Astrocyte of the spinal cord (primary cell): ENCODE data around the gene MACROD2.

Source experiments
- DNase-seq: peaks from one replicate; pipeline ENCODE4 v3.0.0; 2011; ENCODE audit warnings: low read depth, low spot score
- H3K4me3 ChIP-seq: 2 replicates; pipeline ENCODE4 v1.5.1; 2011; ENCODE audit warnings: low read depth, mild to moderate bottlenecking, low read length, moderate library complexity
- CTCF ChIP-seq: IDR thresholded peaks from 2 replicates; pipeline ENCODE4 v1.5.1; 2012; ENCODE audit warnings: low read depth, mild to moderate bottlenecking, low read length, inconsistent platforms
- in situ Hi-C: cut with HindIII; loops from 2 replicates; pipeline ENCODE4 v1.10.0; 2017; ENCODE audit warnings: low sequenced_read_pairs

The MACROD2 gene

DNA sequence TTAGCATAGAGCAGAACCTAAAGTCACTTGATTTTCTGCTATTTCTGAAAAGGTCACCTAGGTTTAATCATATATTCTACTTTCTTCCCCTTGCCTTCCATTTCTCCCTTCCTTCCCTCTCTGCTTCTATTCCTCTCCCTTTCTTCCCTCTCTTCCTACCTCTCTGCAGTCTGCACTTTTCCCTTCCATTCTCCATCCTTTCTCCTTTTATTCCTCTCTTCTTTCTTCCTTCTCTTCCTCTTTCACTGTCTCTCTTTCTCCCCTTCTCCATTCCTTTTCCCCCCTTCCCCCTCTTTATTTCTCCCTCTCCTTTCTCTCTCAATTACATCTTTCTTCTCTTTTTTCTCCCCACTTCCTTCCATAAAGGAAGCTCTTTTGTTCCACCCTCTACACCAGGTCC lies 1391.9 kb downstream of the MACROD2 start:
- H3K4me3 ChIP-seq, result no peak overlapping the region
- in situ Hi-C loops, result no loop called here
- DNase-seq, result no peak
- TF ChIP-seq CTCF, result no peak

- in situ Hi-C loops, result no loop called here
Measured at GRCh38 chr20:15395457-15395856, 1400.1 kb downstream of the MACROD2 start.

GRCh38 chr20:15396026-15396425 lies 1400.7 kb downstream of the MACROD2 start:
- no peak overlapping the region for H3K4me3 ChIP-seq
- no peak for DNase-seq
- in situ Hi-C loops, result no loop called here
- no peak for TF ChIP-seq CTCF

More at GRCh38 chr20:15395457-15395856, 1400.1 kb downstream of the MACROD2 start:
- TF ChIP-seq CTCF, result no peak
- H3K4me3 ChIP-seq, result no peak overlapping the region
- no peak for DNase-seq

GRCh38 chr20:15396900-15397299 lies 1401.6 kb downstream of the MACROD2 start:
- no peak for DNase-seq
- no peak overlapping the region for H3K4me3 ChIP-seq
- in situ Hi-C loops, result no loop called here
- no peak for TF ChIP-seq CTCF

GRCh38 chr20:15399781-15400180 lies 1404.5 kb downstream of the MACROD2 start:
- no peak for TF ChIP-seq CTCF
- no peak for DNase-seq
- H3K4me3 ChIP-seq, result no peak overlapping the region
- in situ Hi-C loops, result no loop called here

DNA sequence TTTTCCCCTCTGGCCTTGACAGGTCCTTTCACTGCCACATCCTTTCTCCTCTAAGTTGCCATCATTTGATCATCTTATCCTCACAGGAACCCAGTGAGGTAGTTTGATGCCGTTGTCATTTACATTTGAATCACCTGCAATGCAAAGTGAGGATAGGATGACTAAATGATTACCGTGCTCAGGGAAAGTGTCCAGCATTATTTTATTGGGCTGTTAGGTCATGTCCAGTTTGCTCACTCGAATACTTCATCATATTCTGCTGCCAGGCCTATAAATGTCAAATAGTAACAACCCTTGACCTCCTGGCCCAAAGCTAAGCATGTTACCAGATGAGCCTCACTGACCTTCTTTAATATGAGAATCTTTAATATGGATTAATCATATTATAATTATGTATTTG lies 1410.8 kb downstream of the MACROD2 start:
- in situ Hi-C loops, result no loop called here
- H3K4me3 ChIP-seq, result no peak overlapping the region
- no peak for DNase-seq
- no peak for TF ChIP-seq CTCF

- H3K4me3 ChIP-seq, result no peak overlapping the region
- in situ Hi-C loops, result no loop called here
- no peak for DNase-seq
- TF ChIP-seq CTCF, result no peak
Measured at GRCh38 chr20:15411781-15412180, 1416.5 kb downstream of the MACROD2 start.
